ENCODE measurements around the gene LIPN. TPM values are rescaled to one million over a fixed set of nuclear protein-coding genes. Genes with fewer than 3 reads are reported as not detected.

Gene LIPN
- total and polyA plus RNA-seq, 2 of the 8 experiments (the other 6 are each of a cell fraction or from before 2014, with no cell fraction given): not detected

GRCh38 chr10:88793712-88794299 is 34.0 kb downstream of the LIPN start:
- Histone ChIP-seq H3K36me3 (ENCODE audit: control insufficient read depth in 2 of 4, insufficient read depth in 4 of 4, low read length in 3 of 4) (no peaks in the 10 kb centered on the region), H3K27me3 (replicated peaks in 1 of 4; ENCODE audit: control insufficient read depth in 3 of 4, extremely low read depth in 1 of 4, insufficient read depth in 3 of 4, low read length in 3 of 4) (no peaks in the 10 kb centered on the region), H3K4me2 (ENCODE audit: insufficient read depth in 1 of 2, low read depth in 2 of 2, low read length in 2 of 2) (no peak overlapping the region), H3K79me2 (ENCODE audit: control insufficient read depth in 1 of 2, insufficient read depth in 2 of 2, low read length in 2 of 2) (no peaks in the 10 kb centered on the region), H3K27ac (ENCODE audit: low read depth, low read length) (no peak overlapping the region), H2BK20ac (ENCODE audit: low read length) (no peak overlapping the region), H3K9me3 (ENCODE audit: insufficient read depth in 2 of 2, low read depth in 1 of 2, low read length in 1 of 2) (no peaks in the 10 kb centered on the region), H3K18ac (ENCODE audit: extremely low read depth, low read length) (no peak overlapping the region), H3K14ac (ENCODE audit: insufficient read length) (no peak overlapping the region), H3K9ac (replicated peaks in 1 of 4; ENCODE audit: extremely low read depth in 1 of 4, low read depth in 3 of 4, low read length in 3 of 4) (no peak overlapping the region), H3K23ac (ENCODE audit: insufficient read length) (no peak overlapping the region), H4K91ac (replicated peaks; ENCODE audit: insufficient read length, low read length) (no peak overlapping the region), H4K20me1 (replicated peaks in 1 of 2; ENCODE audit: control insufficient read depth in 1 of 2, insufficient read depth in 2 of 2, low read length in 2 of 2) (no peaks in the 10 kb centered on the region), H3K79me1 (ENCODE audit: low read depth, low read length) (no peaks in the 10 kb centered on the region), H2BK12ac (ENCODE audit: low read depth, low read length) (no peak overlapping the region), H3K4ac (replicated peaks; ENCODE audit: insufficient read length, low read depth, low read length) (no peak overlapping the region), H4K5ac (ENCODE audit: insufficient read length, low read depth, low read length) (no peak overlapping the region), H3K23me2 (ENCODE audit: low read depth, low read length) (no peaks in the 10 kb centered on the region), H2BK15ac (ENCODE audit: low read length) (no peak overlapping the region), H4K8ac (ENCODE audit: extremely low read depth, insufficient read depth, low read length) (no peak overlapping the region), H3K56ac (replicated peaks; ENCODE audit: insufficient read length, low read depth, low read length) (no peak overlapping the region), H2AFZ (ENCODE audit: low read length) (no peak overlapping the region), H3K4me1 (replicated peaks in 1 of 4; ENCODE audit: control insufficient read depth in 3 of 4, insufficient read depth in 4 of 4, low read length in 3 of 4) (no peaks in the 10 kb centered on the region), H2BK120ac (replicated peaks; ENCODE audit: low read depth, low read length) (no peak overlapping the region), H2BK5ac (ENCODE audit: low read depth, low read length) (no peak overlapping the region), H3K4me3 (ENCODE audit: extremely low read depth in 1 of 4, insufficient read depth in 2 of 4, low read depth in 3 of 4, low read length in 4 of 4) (no peak overlapping the region), H2AK5ac (ENCODE audit: low read depth, low read length) (no peak overlapping the region)
- no peak for FAIRE-seq
- ChIA-PET CTCF (ENCODE audit: partially characterized antibody) (interaction anchor here (0.6 to 1.4 kb wide), 8 partner anchors 11 to 1246 kb away, joined by 3 to 5 read pairs (median 3); no protein-coding TSS in a partner anchor), POLR2A (ENCODE audit: partially characterized antibody) (interaction anchor here (0.9 kb wide), 1 partner anchor 66 kb away, joined by 3 read pairs; no protein-coding TSS in a partner anchor)
- 74% methylated on average over 2 of the region's 2 CpGs; no CpG with 5 or more reads in 1 of the 2 experiments for WGBS, 2 experiments (ENCODE audit: extremely low coverage in 1 of 2, insufficient coverage in 1 of 2, insufficient read length in 1 of 2, insufficient replicate concordance in 2 of 2, low coverage in 1 of 2, low lambda C conversion rate in 2 of 2, missing lambda C conversion rate in 1 of 2)
- DNase-seq (ENCODE audit: low read depth in 1 of 2, low spot score in 2 of 2): no peak
- no peak for TF ChIP-seq MAFK (IDR thresholded peaks at IDR 0.05; ENCODE audit: low read depth, low read length)
- no peak for TF ChIP-seq CBX5 (IDR thresholded peaks at IDR 0.05; ENCODE audit: low read depth, low read length)
- TF ChIP-seq POU5F1 (IDR thresholded peaks at IDR 0.05; ENCODE audit: low read depth, low read length): no peak
- TF ChIP-seq TBP (IDR thresholded peaks at IDR 0.05; ENCODE audit: low read depth, low read length): no peak
- TF ChIP-seq SRF (IDR thresholded peaks at IDR 0.05; ENCODE audit: low read depth, low read length): no peak
- no peak for TF ChIP-seq MAX (IDR thresholded peaks at IDR 0.05)
- no peak for TF ChIP-seq PHF8 (conservative IDR thresholded peaks at IDR 0.05; ENCODE audit: low read depth, low read length)
- no peak for TF ChIP-seq USF2 (IDR thresholded peaks at IDR 0.05; ENCODE audit: low read length)
